ENCODE measurements around the gene SLC16A8.

Gene SLC16A8

GRCh38 chr22:38089474-38089851, 5.5 kb upstream of the SLC16A8 start:
- Histone ChIP-seq H3K4me2 (ENCODE audit: low read depth, low read length) (no peak overlapping the region), H3K27ac (ENCODE audit: low read length) (no peak overlapping the region), H3K9me3 (replicated peaks; ENCODE audit: insufficient read depth, low read length) (no peaks in the 10 kb centered on the region), H3K79me2 (ENCODE audit: low read length) (no peaks in the 10 kb centered on the region), H4K20me1 (ENCODE audit: insufficient read depth, low read length) (no peaks in the 10 kb centered on the region), H3K36me3 (replicated peaks; ENCODE audit: insufficient read depth, low read length) (no peaks in the 10 kb centered on the region), H3K4me1 (ENCODE audit: low read length) (no peaks in the 10 kb centered on the region), H3K9ac (ENCODE audit: low read length) (no peak overlapping the region), H3K27me3 (replicated peaks; ENCODE audit: insufficient read depth, low read length) (no peaks in the 10 kb centered on the region), H3K4me3 (ENCODE audit: low read length) (no peak overlapping the region), H3F3A (ENCODE audit: insufficient read depth, low read length) (no peaks in the 10 kb centered on the region), H2AFZ (ENCODE audit: low read length) (no peak overlapping the region), H3K9me2 (replicated peaks; ENCODE audit: insufficient read depth, low read length) (no peaks in the 10 kb centered on the region)
- TF ChIP-seq EZH2 (optimal IDR thresholded peaks at IDR 0.05; ENCODE audit: low read depth, low read length) (no peak), CTCF (IDR thresholded peaks at IDR 0.05; ENCODE audit: low read length) (no peak), EZH2phosphoT487 (IDR thresholded peaks at IDR 0.05; ENCODE audit: low read length) (no peak)
- no peak for DNase-seq

GRCh38 chr22:38088629-38089473, 4.9 kb upstream of the SLC16A8 start:
- Histone ChIP-seq H3K9ac (ENCODE audit: low read length) (no peak overlapping the region), H3K9me2 (replicated peaks; ENCODE audit: insufficient read depth, low read length) (no peaks in the 10 kb centered on the region), H3K4me1 (ENCODE audit: low read length) (no peaks in the 10 kb centered on the region), H3K9me3 (replicated peaks; ENCODE audit: insufficient read depth, low read length) (no peaks in the 10 kb centered on the region), H3F3A (ENCODE audit: insufficient read depth, low read length) (no peaks in the 10 kb centered on the region), H3K27me3 (replicated peaks; ENCODE audit: insufficient read depth, low read length) (no peaks in the 10 kb centered on the region), H3K79me2 (ENCODE audit: low read length) (no peaks in the 10 kb centered on the region), H3K4me3 (ENCODE audit: low read length) (no peak overlapping the region), H3K27ac (ENCODE audit: low read length) (no peak overlapping the region), H3K36me3 (replicated peaks; ENCODE audit: insufficient read depth, low read length) (no peaks in the 10 kb centered on the region), H2AFZ (ENCODE audit: low read length) (no peak overlapping the region), H4K20me1 (ENCODE audit: insufficient read depth, low read length) (no peaks in the 10 kb centered on the region), H3K4me2 (ENCODE audit: low read depth, low read length) (no peak overlapping the region)
- TF ChIP-seq EZH2phosphoT487 (IDR thresholded peaks at IDR 0.05; ENCODE audit: low read length) (no peak), CTCF (IDR thresholded peaks at IDR 0.05; ENCODE audit: low read length) (no peak), EZH2 (optimal IDR thresholded peaks at IDR 0.05; ENCODE audit: low read depth, low read length) (no peak)
- DNase-seq = no peak

DNA sequence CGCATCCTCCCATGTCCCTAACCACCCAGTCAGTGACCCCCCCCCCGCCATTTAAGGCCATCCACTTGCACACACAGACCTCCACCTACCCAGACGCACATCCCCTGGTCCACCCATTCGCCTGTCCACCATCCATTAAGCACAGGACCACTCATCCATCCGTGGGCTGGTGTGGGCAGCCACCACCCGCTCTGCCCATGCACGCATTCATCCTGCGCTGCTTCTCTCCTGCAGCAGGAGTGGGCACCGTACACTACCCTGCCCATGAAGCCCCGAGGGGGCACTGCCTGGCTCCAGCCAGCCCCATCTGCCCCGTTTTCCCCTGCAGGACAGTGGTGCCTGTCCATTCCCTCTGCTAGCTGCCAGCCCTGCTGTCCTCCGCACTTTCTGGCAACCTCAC, 3.9 kb upstream of the SLC16A8 start:
- Histone ChIP-seq H3K4me3 (ENCODE audit: low read length) (no peak overlapping the region), H3K9me2 (replicated peaks; ENCODE audit: insufficient read depth, low read length) (no peaks in the 10 kb centered on the region), H3K4me1 (ENCODE audit: low read length) (no peaks in the 10 kb centered on the region), H3K27ac (ENCODE audit: low read length) (no peak overlapping the region), H3F3A (ENCODE audit: insufficient read depth, low read length) (no peaks in the 10 kb centered on the region), H3K9ac (ENCODE audit: low read length) (no peak overlapping the region), H2AFZ (ENCODE audit: low read length) (no peak overlapping the region), H4K20me1 (ENCODE audit: insufficient read depth, low read length) (no peaks in the 10 kb centered on the region), H3K27me3 (replicated peaks; ENCODE audit: insufficient read depth, low read length) (no peaks in the 10 kb centered on the region), H3K36me3 (replicated peaks; ENCODE audit: insufficient read depth, low read length) (no peaks in the 10 kb centered on the region), H3K79me2 (ENCODE audit: low read length) (no peaks in the 10 kb centered on the region), H3K4me2 (ENCODE audit: low read depth, low read length) (no peak overlapping the region), H3K9me3 (replicated peaks; ENCODE audit: insufficient read depth, low read length) (no peaks in the 10 kb centered on the region)
- no peak for DNase-seq
- TF ChIP-seq EZH2phosphoT487 (IDR thresholded peaks at IDR 0.05; ENCODE audit: low read length) (no peak), EZH2 (optimal IDR thresholded peaks at IDR 0.05; ENCODE audit: low read depth, low read length) (no peak), CTCF (IDR thresholded peaks at IDR 0.05; ENCODE audit: low read length) (no peak)
